Occipital lobe (tissue), 2 donors: Measurements from ENCODE around the gene DLL1. TPM values are rescaled to one million over a fixed set of nuclear protein-coding genes. Genes with fewer than 3 reads are reported as not detected.

Experiments used
- DNase-seq: peaks from one replicate; lab custom pipeline; 2025; lab: John Stamatoyannopoulos, UW
- total RNA-seq: library from RNA; depleted of rRNA; stranded (reverse); fragments of >200 nt; gene quantifications from one replicate; pipeline ENCODE4 v1.2.3, GENCODE V29; 2014

Gene DLL1
- total RNA-seq, 1 donor from 2014 or later = 11.9 TPM

- DNase-seq = no peak
Measured at GRCh38 chr6:170251776-170252571, 38.9 kb downstream of the DLL1 start.

GRCh38 chr6:170250981-170251775 lies 39.7 kb downstream of the DLL1 start:
- DNase-seq = no peak

- DNase-seq = no peak
Measured at GRCh38 chr6:170250455-170250854, 40.4 kb downstream of the DLL1 start.

- no peak for DNase-seq
Measured at GRCh38 chr6:170249817-170250216, 41.1 kb downstream of the DLL1 start.

- no peak for DNase-seq
Measured at GRCh38 chr6:170248861-170249600, 41.8 kb downstream of the DLL1 start.

GRCh38 chr6:170248111-170248805 lies 42.6 kb downstream of the DLL1 start:
- no peak for DNase-seq

GRCh38 chr6:170247178-170247701 lies 43.6 kb downstream of the DLL1 start:
- no peak for DNase-seq

- DNase-seq = no peak
Measured at GRCh38 chr6:170245475-170245992, 45.3 kb downstream of the DLL1 start.

- no peak for DNase-seq
Measured at GRCh38 chr6:170244721-170245474, 46.0 kb downstream of the DLL1 start.

- peak; percentile 29 for DNase-seq
Measured at GRCh38 chr6:170243791-170244291, 47.0 kb downstream of the DLL1 start.

- DNase-seq = no peak
Measured at GRCh38 chr6:170243386-170243785, 47.5 kb downstream of the DLL1 start.

GRCh38 chr6:170238741-170239565 lies 51.9 kb downstream of the DLL1 start:
- no peak for DNase-seq

- no peak for DNase-seq
Measured at GRCh38 chr6:170237999-170238740, 52.7 kb downstream of the DLL1 start.

- no peak for DNase-seq
Measured at GRCh38 chr6:170236131-170236836, 54.6 kb downstream of the DLL1 start.

- no peak for DNase-seq
Measured at GRCh38 chr6:170235391-170236125, 55.3 kb downstream of the DLL1 start.

- no peak for DNase-seq
Measured at GRCh38 chr6:170234419-170234818, 56.5 kb downstream of the DLL1 start.
